ENCODE measurements around the gene TSPAN31. TPM values are rescaled to one million over a fixed set of nuclear protein-coding genes. Genes with fewer than 3 reads are reported as not detected.

Gene TSPAN31
- polyA plus RNA-seq, 6 donors from 2014 or later, result 48.3 to 82.1 (median 57.7) TPM

DNA sequence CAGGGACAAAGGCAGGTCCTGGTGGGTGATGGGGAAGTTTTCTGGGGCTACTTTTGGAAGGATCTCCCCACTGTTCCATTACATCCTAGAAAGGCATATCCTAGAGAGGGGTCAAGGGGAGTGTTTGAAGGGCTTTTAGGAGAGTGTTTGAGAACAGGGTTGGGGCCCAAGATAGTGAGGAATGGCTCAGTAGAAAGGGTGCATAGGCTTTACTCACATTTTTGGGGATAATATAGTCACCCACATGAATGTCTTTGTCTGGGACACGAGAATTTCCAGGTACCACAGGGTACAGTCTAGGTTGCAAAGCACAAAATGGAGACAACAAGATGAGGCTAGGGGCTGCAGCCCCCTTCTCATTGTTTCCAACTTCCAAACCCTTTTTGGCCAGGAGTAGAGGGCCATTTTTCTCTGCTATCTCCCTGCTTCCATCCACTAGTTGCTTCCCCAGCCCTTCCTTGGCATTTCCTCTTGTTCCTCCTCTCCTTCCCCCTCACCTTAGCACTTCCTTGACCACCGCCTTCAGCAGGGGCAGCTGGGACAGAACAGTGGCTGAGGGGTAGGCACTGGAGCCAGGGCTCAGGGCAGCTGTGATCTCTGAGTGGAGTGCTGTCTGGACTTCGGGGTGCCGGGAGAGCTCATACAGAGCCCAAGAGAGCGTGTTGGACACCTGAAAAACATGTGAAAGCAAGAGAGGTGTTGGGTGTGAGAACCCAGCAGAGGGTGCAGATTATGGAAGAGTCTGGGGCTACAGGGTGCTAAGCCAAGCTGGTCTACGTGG lies 19.2 kb downstream of the TSPAN31 start:
- Mint-ChIP-seq H3K27me3 (peaks cover 14 to 40% (median 30%) of the 10 kb centered on the region in 3 donors), H3K4me1 (peaks cover 46 to 57% (median 54%) of the 10 kb centered on the region in 3 donors), H3K4me3 (peak overlapping the region; percentile 9 to 93 (median 90)), H3K9me3 (no peaks in the 10 kb centered on the region), H3K27ac (peak overlapping the region in 1 of 6 donors; percentile 37), H3K36me3 (peaks cover 0 to 8% of the 10 kb centered on the region in 2 donors)
- DNase-seq (no peak), ATAC-seq (ENCODE audit: low read depth in 2 of 2) (no peak)

DNA sequence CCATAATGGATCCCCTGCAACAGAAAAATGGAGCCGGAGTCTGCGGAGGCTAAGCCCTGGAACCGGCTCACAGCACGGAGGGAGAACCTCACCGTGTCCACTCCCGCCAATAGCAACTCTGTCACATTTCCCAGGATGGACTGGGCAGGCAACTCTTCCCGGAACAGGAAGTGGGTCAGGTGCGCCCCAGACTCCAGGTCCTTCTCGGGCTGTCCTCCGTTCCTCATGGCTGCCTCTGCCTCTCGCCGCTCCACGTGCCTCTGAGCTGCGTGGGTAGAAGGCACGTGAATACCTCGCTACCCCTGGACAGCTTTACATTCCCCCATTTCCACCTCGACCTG lies 19.8 kb downstream of the TSPAN31 start:
- peak overlapping the region in 3 of 6 donors; percentile 34 to 79 (median 71) for H3K27ac Mint-ChIP-seq
- H3K4me3 Mint-ChIP-seq, result peak overlapping the region in 7 of 8 donors; percentile 81 to 93 (median 90)
- peaks cover 0 to 4% of the 10 kb centered on the region in 2 donors for H3K36me3 Mint-ChIP-seq
- peaks cover 41 to 52% (median 49%) of the 10 kb centered on the region in 3 donors for H3K4me1 Mint-ChIP-seq
- H3K9me3 Mint-ChIP-seq, result no peaks in the 10 kb centered on the region
- ATAC-seq (ENCODE audit: low read depth in 2 of 2) (peak; percentile 21 to 24), DNase-seq (no peak)
- H3K27me3 Mint-ChIP-seq, result peaks cover 14 to 40% (median 30%) of the 10 kb centered on the region in 3 donors

- Mint-ChIP-seq H3K4me3 (peak overlapping the region; percentile 81 to 94 (median 90)), H3K27me3 (peaks cover 14 to 40% (median 30%) of the 10 kb centered on the region in 3 donors), H3K4me1 (peaks cover 39 to 48% (median 47%) of the 10 kb centered on the region in 3 donors), H3K27ac (peak overlapping the region in 4 of 6 donors; percentile 34 to 84 (median 68)), H3K9me3 (no peaks in the 10 kb centered on the region), H3K36me3 (peaks cover 0 to 5% of the 10 kb centered on the region in 2 donors)
- DNase-seq (no peak), ATAC-seq (ENCODE audit: low read depth in 2 of 2) (peak; percentile 76 to 78)
These were observed 20.3 kb downstream of the TSPAN31 start for GRCh38 chr12:57765003-57765697.

DNA sequence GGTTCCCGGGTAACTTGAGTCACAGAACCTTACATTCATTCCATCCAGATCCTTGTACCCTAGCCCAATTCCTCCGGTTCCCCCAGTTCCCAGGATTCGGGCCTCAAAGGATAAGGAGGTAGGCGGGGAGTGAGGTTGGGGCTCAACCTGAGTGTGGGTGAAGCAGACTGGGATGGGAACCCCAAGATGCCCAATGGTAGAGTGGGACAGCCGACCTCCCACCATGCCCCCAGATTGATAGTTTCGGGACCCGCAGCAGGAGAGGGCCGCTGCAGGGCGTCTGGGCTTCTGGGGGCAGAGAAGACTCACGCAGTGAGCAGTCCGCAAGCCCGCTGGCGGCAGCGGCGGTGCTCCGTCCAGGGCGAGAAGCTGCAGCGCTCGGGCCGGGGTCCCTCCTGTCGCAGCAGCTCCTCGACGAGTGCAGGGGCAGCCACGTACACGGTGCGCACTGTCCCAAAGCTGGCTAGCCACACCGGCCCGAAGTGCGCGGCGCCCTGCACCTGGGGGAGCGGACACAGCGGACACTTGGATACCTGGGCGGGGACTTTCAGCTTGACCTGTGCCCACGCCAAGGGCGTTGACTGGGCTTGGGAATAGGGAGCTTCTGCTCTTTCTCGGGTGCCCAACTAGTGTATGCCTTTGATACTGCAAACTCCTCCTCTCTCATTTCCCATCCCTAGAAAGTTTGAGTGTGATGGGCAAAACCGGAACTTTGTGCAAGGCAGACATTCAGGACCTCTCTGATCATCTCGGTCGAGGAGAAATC lies 21.0 kb downstream of the TSPAN31 start:
- DNase-seq, result no peak
- H3K27ac Mint-ChIP-seq, result peak overlapping the region in 4 of 6 donors; percentile 57 to 84 (median 68)
- peaks cover 14 to 40% (median 30%) of the 10 kb centered on the region in 3 donors for H3K27me3 Mint-ChIP-seq
- H3K4me3 Mint-ChIP-seq, result peak overlapping the region; percentile 81 to 94 (median 90)
- ATAC-seq (ENCODE audit: low read depth in 2 of 2), result peak; percentile 9 to 18
- peaks cover 0 to 5% of the 10 kb centered on the region in 2 donors for H3K36me3 Mint-ChIP-seq
- H3K4me1 Mint-ChIP-seq, result peaks cover 39 to 43% (median 41%) of the 10 kb centered on the region in 3 donors
- no peaks in the 10 kb centered on the region for H3K9me3 Mint-ChIP-seq

- no peaks in the 10 kb centered on the region for H3K9me3 Mint-ChIP-seq
- peak within 1 kb of the TSS in 2 of 6 donors; percentile 26 to 57 for H3K27ac Mint-ChIP-seq
- H3K36me3 Mint-ChIP-seq, result peaks cover 0 to 5% of the 10 kb centered on the region in 2 donors
- H3K4me1 Mint-ChIP-seq, result peaks cover 40 to 48% (median 41%) of the 10 kb centered on the region in 3 donors
- H3K27me3 Mint-ChIP-seq, result peaks cover 14 to 40% (median 30%) of the 10 kb centered on the region in 3 donors
- peak within 1 kb of the TSS; percentile 81 to 94 (median 90) for H3K4me3 Mint-ChIP-seq
- DNase-seq (no peak), ATAC-seq (ENCODE audit: low read depth in 2 of 2) (peak in 1 of 2 donors; percentile 6)
These were observed 21.8 kb downstream of the TSPAN31 start, which contains the start of gene CYP27B1 for GRCh38 chr12:57766464-57767304. TSS of gene CYP27B1 (minus strand) at chr12:57767078. CDS start at chr12:57767041, 37 bp downstream.

GRCh38 chr12:57767305-57767698 lies 22.5 kb downstream of the TSPAN31 start:
- peak overlapping the region in 6 of 8 donors; percentile 35 to 93 (median 84) for H3K4me3 Mint-ChIP-seq
- ATAC-seq (ENCODE audit: low read depth in 2 of 2), result no peak
- H3K27me3 Mint-ChIP-seq, result peaks cover 14 to 40% (median 30%) of the 10 kb centered on the region in 3 donors
- H3K4me1 Mint-ChIP-seq, result peaks cover 44 to 52% (median 46%) of the 10 kb centered on the region in 3 donors
- H3K36me3 Mint-ChIP-seq, result peaks cover 0 to 5% of the 10 kb centered on the region in 2 donors
- no peak for DNase-seq
- no peak overlapping the region for H3K27ac Mint-ChIP-seq
- H3K9me3 Mint-ChIP-seq, result no peaks in the 10 kb centered on the region

DNA sequence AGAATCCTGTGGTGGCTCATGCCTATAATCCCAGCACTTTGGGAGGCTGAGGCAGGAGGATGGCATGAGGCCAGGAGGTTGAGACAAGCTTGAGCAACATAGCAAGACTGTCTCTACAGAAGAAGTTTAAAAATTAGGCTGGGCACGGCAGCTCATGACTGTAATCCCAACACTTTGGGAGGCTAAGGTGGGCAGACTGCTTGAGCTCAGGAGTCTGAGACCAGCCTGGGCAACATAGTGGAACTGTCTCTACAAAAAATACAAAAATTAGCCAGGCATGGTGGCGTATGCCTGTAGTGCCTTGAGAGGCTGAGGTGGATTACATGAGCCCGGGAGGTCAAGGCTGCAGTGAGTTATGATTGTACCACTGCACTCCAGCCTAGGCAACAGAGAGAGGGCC lies 23.0 kb downstream of the TSPAN31 start:
- Mint-ChIP-seq H3K27me3 (peaks cover 14 to 40% (median 30%) of the 10 kb centered on the region in 3 donors), H3K9me3 (no peaks in the 10 kb centered on the region), H3K4me3 (peak overlapping the region in 2 of 8 donors; percentile 53 to 94), H3K36me3 (peaks cover 0 to 5% of the 10 kb centered on the region in 2 donors), H3K27ac (no peak overlapping the region), H3K4me1 (peaks cover 45 to 53% (median 49%) of the 10 kb centered on the region in 3 donors)
- DNase-seq (no peak), ATAC-seq (ENCODE audit: low read depth in 2 of 2) (no peak)

- Mint-ChIP-seq H3K27me3 (peaks cover 14 to 35% (median 23%) of the 10 kb centered on the region in 3 donors), H3K4me3 (peak overlapping the region in 4 of 8 donors; percentile 54 to 95 (median 81)), H3K27ac (peak overlapping the region in 1 of 6 donors; percentile 56), H3K4me1 (peaks cover 41 to 46% (median 42%) of the 10 kb centered on the region in 3 donors), H3K9me3 (no peaks in the 10 kb centered on the region), H3K36me3 (peaks cover 0 to 5% of the 10 kb centered on the region in 2 donors)
- no peak for DNase-seq
- ATAC-seq (ENCODE audit: low read depth in 2 of 2), result no peak
These were observed 24.8 kb downstream of the TSPAN31 start for GRCh38 chr12:57769594-57769993.

DNA sequence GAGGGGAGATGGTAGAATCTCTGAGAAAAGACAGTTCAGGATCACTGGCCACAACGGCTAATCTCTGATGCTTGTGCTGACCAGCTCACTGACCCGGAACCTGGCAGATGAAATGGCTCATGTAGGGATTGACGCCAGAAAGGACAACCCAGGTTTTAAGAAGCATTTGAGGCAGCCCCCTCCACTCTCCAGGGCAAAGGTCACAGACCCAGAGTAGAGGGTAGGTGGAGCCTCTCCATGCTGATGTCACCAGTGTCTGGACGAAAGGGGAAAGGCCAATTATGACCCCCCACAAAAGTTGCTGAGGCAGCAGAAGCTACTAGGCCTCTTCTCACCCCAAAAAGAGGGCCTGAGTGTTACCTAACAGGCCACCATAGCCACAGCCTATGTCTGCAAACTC lies 25.9 kb downstream of the TSPAN31 start:
- Mint-ChIP-seq H3K36me3 (peaks cover 0 to 5% of the 10 kb centered on the region in 2 donors), H3K4me3 (peak overlapping the region; percentile 20 to 98 (median 62)), H3K27me3 (peaks cover 12 to 26% (median 14%) of the 10 kb centered on the region in 3 donors), H3K9me3 (no peaks in the 10 kb centered on the region), H3K27ac (no peak overlapping the region), H3K4me1 (peaks cover 29 to 36% (median 32%) of the 10 kb centered on the region in 3 donors)
- DNase-seq (no peak), ATAC-seq (ENCODE audit: low read depth in 2 of 2) (no peak)

GRCh38 chr12:57771236-57771872 lies 26.5 kb downstream of the TSPAN31 start:
- H3K9me3 Mint-ChIP-seq, result no peaks in the 10 kb centered on the region
- H3K27me3 Mint-ChIP-seq, result peaks cover 6 to 23% (median 11%) of the 10 kb centered on the region in 3 donors
- peak; percentile 72 to 73 for ATAC-seq (ENCODE audit: low read depth in 2 of 2)

GRCh38 chr12:57771873-57772428 lies 27.1 kb downstream of the TSPAN31 start, which contains the start of gene METTL1:
TSS of gene METTL1 (minus strand) at chr12:57772105. CDS start at chr12:57772083, 22 bp downstream.
- Mint-ChIP-seq H3K4me1 (peaks cover 19 to 27% (median 24%) of the 10 kb centered on the region in 3 donors), H3K9me3 (no peaks in the 10 kb centered on the region), H3K4me3 (peak within 1 kb of the TSS; percentile 94 to 100 (median 98)), H3K27ac (peak within 1 kb of the TSS; percentile 88 to 99 (median 98)), H3K36me3 (peaks cover 0 to 5% of the 10 kb centered on the region in 2 donors), H3K27me3 (peaks cover under 1 to 17% (median 7%) of the 10 kb centered on the region in 3 donors)
- DNase-seq (peak; percentile 87), ATAC-seq (ENCODE audit: low read depth in 2 of 2) (peak; percentile 86 to 89)

More at GRCh38 chr12:57771236-57771872, 26.5 kb downstream of the TSPAN31 start:
- H3K4me3 Mint-ChIP-seq, result peak overlapping the region; percentile 94 to 100 (median 98)
- peak overlapping the region; percentile 88 to 99 (median 98) for H3K27ac Mint-ChIP-seq
- peaks cover 0 to 5% of the 10 kb centered on the region in 2 donors for H3K36me3 Mint-ChIP-seq
- no peak for DNase-seq
- peaks cover 24 to 33% (median 29%) of the 10 kb centered on the region in 3 donors for H3K4me1 Mint-ChIP-seq

All from naive B cell (primary cell).